H9 (cell line): ENCODE results near the gene HORMAD2. TPM values are rescaled to one million over a fixed set of nuclear protein-coding genes. Genes with fewer than 3 reads are reported as not detected.

Source experiments
- DNase-seq: peaks from one replicate; pipeline ENCODE4 v3.0.0-alpha.2; 2017
- H2AFZ ChIP-seq: one replicate; pipeline ENCODE4 v1.6.1; 2013; ENCODE audit warnings: mild to moderate bottlenecking, low read length, control low read depth, moderate library complexity
- H2AK5ac ChIP-seq: 2 replicates; pipeline ENCODE4 v1.6.1; 2013; ENCODE audit warnings: low read length, control low read depth, mixed read lengths; ENCODE audit not compliant: insufficient read length
- H2BK120ac ChIP-seq: one replicate; pipeline ENCODE4 v1.6.1; 2013; ENCODE audit warnings: low read depth, mild to moderate bottlenecking, low read length, control low read depth, inconsistent platforms; ENCODE audit not compliant: poor library complexity, severe bottlenecking
- H2BK12ac ChIP-seq: 2 replicates; pipeline ENCODE4 v1.6.1; 2013; ENCODE audit warnings: low read length, control low read depth, mixed read lengths, low read depth; ENCODE audit not compliant: insufficient read length
- H2BK15ac ChIP-seq: 2 replicates; pipeline ENCODE4 v1.6.1; 2013; ENCODE audit warnings: low read depth, low read length, control low read depth
- H2BK20ac ChIP-seq: one replicate; pipeline ENCODE4 v1.6.1; 2013; ENCODE audit warnings: low read depth, mild to moderate bottlenecking, low read length, control low read depth, inconsistent platforms; ENCODE audit not compliant: poor library complexity, severe bottlenecking
- H2BK5ac ChIP-seq: 2 replicates; pipeline ENCODE4 v1.6.1; 2013; ENCODE audit warnings: low read length, control low read depth, mixed read lengths; ENCODE audit not compliant: insufficient read length
- H3K14ac ChIP-seq: 2 replicates; pipeline ENCODE4 v1.6.1; 2013; ENCODE audit warnings: low read length, control low read depth; ENCODE audit not compliant: insufficient read depth
- H3K18ac ChIP-seq: 2 replicates; pipeline ENCODE4 v1.6.1; 2013; ENCODE audit warnings: low read depth, mild to moderate bottlenecking, mixed read lengths, low read length, control low read depth; ENCODE audit not compliant: insufficient read length
- H3K23ac ChIP-seq: 2 replicates; pipeline ENCODE4 v1.6.1; 2013; ENCODE audit warnings: low read length, control low read depth, mixed read lengths, low read depth; ENCODE audit not compliant: insufficient read length
- H3K23me2 ChIP-seq: 2 replicates; pipeline ENCODE4 v1.6.1; 2013; ENCODE audit warnings: low read depth, mild to moderate bottlenecking, mixed read lengths, low read length, control low read depth; ENCODE audit not compliant: insufficient read length, poor library complexity, severe bottlenecking
- H3K27ac ChIP-seq: 2 replicates; pipeline ENCODE4 v1.5.1; 2013; ENCODE audit warnings: low read length, control low read depth, mixed read lengths, low read depth; ENCODE audit not compliant: insufficient read length
- H3K27me3 ChIP-seq: 2 replicates; pipeline ENCODE4 v1.6.1; 2013; ENCODE audit warnings: low read length, control low read depth, inconsistent platforms; ENCODE audit not compliant: insufficient read depth
- H3K4ac ChIP-seq: 2 replicates; pipeline ENCODE4 v1.6.1; 2013; ENCODE audit warnings: low read depth, mild to moderate bottlenecking, control low read depth, inconsistent platforms, low read length, moderate library complexity
- H3K4me1 ChIP-seq: 2 replicates; pipeline ENCODE4 v1.6.1; 2013; ENCODE audit warnings: low read length, control low read depth, inconsistent platforms; ENCODE audit not compliant: insufficient read depth
- H3K4me2 ChIP-seq: 2 replicates; pipeline ENCODE4 v1.6.1; 2013; ENCODE audit warnings: low read length, control low read depth, mixed read lengths; ENCODE audit not compliant: insufficient read length, insufficient read depth
- H3K56ac ChIP-seq: 2 replicates; pipeline ENCODE4 v1.6.1; 2013; ENCODE audit warnings: low read depth, mild to moderate bottlenecking, mixed read lengths, low read length, control low read depth; ENCODE audit not compliant: insufficient read length
- H3K79me1 ChIP-seq: 2 replicates; pipeline ENCODE4 v1.6.1; 2013; ENCODE audit warnings: low read depth, mild to moderate bottlenecking, moderate library complexity, low read length, control low read depth, inconsistent platforms; ENCODE audit not compliant: insufficient read depth, poor library complexity, severe bottlenecking
- H3K79me2 ChIP-seq: 2 replicates; pipeline ENCODE4 v1.6.1; 2013; ENCODE audit warnings: low read length, control low read depth, inconsistent platforms; ENCODE audit not compliant: insufficient read depth
- H3K9ac ChIP-seq: 2 replicates; pipeline ENCODE4 v1.6.1; 2013; ENCODE audit warnings: low read length, control low read depth, mixed read lengths; ENCODE audit not compliant: insufficient read length; ENCODE audit errors: extremely low read depth
- H3K9me3 ChIP-seq: one replicate; pipeline ENCODE4 v1.6.1; 2013; ENCODE audit warnings: low read depth, low read length, inconsistent platforms; ENCODE audit not compliant: control insufficient read depth
- H3T11ph ChIP-seq: one replicate; pipeline ENCODE4 v1.6.1; 2013; ENCODE audit warnings: mild to moderate bottlenecking, low read length, control low read depth, inconsistent platforms
- H4K20me1 ChIP-seq: one replicate; pipeline ENCODE4 v1.6.1; 2013; ENCODE audit not compliant: control insufficient read depth, insufficient read length, insufficient read depth
- H4K5ac ChIP-seq: 2 replicates; pipeline ENCODE4 v1.6.1; 2013; ENCODE audit warnings: low read depth, mild to moderate bottlenecking, mixed read lengths, low read length, control low read depth; ENCODE audit not compliant: insufficient read length
- H4K8ac ChIP-seq: replicated peaks from 2 replicates; pipeline ENCODE4 v1.6.1; 2013; ENCODE audit warnings: low read length, control low read depth, mixed read lengths, low read depth; ENCODE audit not compliant: insufficient read length
- H4K91ac ChIP-seq: 2 replicates; pipeline ENCODE4 v1.6.1; 2013; ENCODE audit warnings: low read depth, mild to moderate bottlenecking, moderate library complexity, mixed read lengths, low read length, control low read depth; ENCODE audit not compliant: insufficient read length
- H3K27ac Mint-ChIP-seq, 3 experiments: 2 replicates in 2 of 3; 3 replicates in 1 of 3; pipeline ENCODE4 v1.8.0; 2020 to 2021; ENCODE audit warnings: mixed read lengths in 3 of 3, mild to moderate bottlenecking in 1 of 3, moderate library complexity in 1 of 3
- H3K27me3 Mint-ChIP-seq: 2 replicates; pipeline ENCODE4 v1.8.0; 2021; ENCODE audit warnings: low read depth, mild to moderate bottlenecking, moderate library complexity, mixed read lengths
- H3K36me3 Mint-ChIP-seq, 3 experiments: 2 replicates in 2 of 3; 3 replicates in 1 of 3; pipeline ENCODE4 v1.8.0; 2020 to 2021; ENCODE audit warnings: low read depth in 3 of 3, mixed read lengths in 3 of 3; ENCODE audit not compliant: insufficient read depth in 1 of 3
- H3K4me1 Mint-ChIP-seq, 2 experiments: 2 replicates each; pipeline ENCODE4 v1.8.0; 2020; ENCODE audit warnings: mixed read lengths in 2 of 2
- H3K4me3 Mint-ChIP-seq, 2 experiments: 2 replicates in 1 of 2; 3 replicates in 1 of 2; pipeline ENCODE4 v1.8.0; 2020 to 2021; ENCODE audit warnings: mild to moderate bottlenecking in 2 of 2, mixed read lengths in 2 of 2, moderate library complexity in 1 of 2
- H3K9me3 Mint-ChIP-seq, 2 experiments: 2 replicates in 1 of 2; 3 replicates in 1 of 2; pipeline ENCODE4 v1.8.0; 2020; ENCODE audit warnings: mild to moderate bottlenecking in 2 of 2, mixed read lengths in 2 of 2, moderate library complexity in 1 of 2
- CTCF ChIP-seq: fragments of 200-600 bp; sonication (generic); conservative IDR thresholded peaks from 3 replicates; pipeline ENCODE4 v1.8.0; 2021; ENCODE audit warnings: antibody characterized with exemption, mild to moderate bottlenecking
- WGBS: extraction: QIAGEN DNeasy Blood & Tissue Kit; methylation state at CpG from one replicate; pipeline ENCODE4 v1.1.7; 2013; ENCODE audit warnings: missing lambda C conversion rate, low lambda C conversion rate, mixed read lengths; ENCODE audit not compliant: insufficient read length; ENCODE audit errors: extremely low coverage; 5-methylcytosine and 5-hydroxymethylcytosine counted together
- total RNA-seq: library from RNA; stranded (reverse); gene quantifications from 2 replicates; pipeline ENCODE4 v1.2.1, GENCODE V29; 2021

Gene HORMAD2
- total RNA-seq, 1 experiment from 2014 or later, result not detected

GRCh38 chr22:30040499-30041260 is 39.6 kb upstream of the HORMAD2 start:
- no peak for TF ChIP-seq CTCF
- no peak overlapping the region for H3K18ac ChIP-seq
- no peak overlapping the region for H4K8ac ChIP-seq
- H3K4me1 Mint-ChIP-seq, result peaks cover 10 to 11% of the 10 kb centered on the region in 2 experiments
- H3K56ac ChIP-seq, result no peak overlapping the region
- H3K9ac ChIP-seq, result no peak overlapping the region
- no peak overlapping the region; the same call in 1 of the 2 replicates for H3K14ac ChIP-seq
- H3K36me3 Mint-ChIP-seq, result no peaks in the 10 kb centered on the region
- no peak overlapping the region for H3T11ph ChIP-seq
- H3K79me1 ChIP-seq, result no peaks in the 10 kb centered on the region
- no peaks in the 10 kb centered on the region for H3K23me2 ChIP-seq
- no peak overlapping the region for H2AK5ac ChIP-seq
- H3K79me2 ChIP-seq, result no peaks in the 10 kb centered on the region
- H3K27me3 Mint-ChIP-seq, result no peaks in the 10 kb centered on the region; the same call in 1 of the 2 replicates
- no peak overlapping the region for H3K27ac ChIP-seq
- H3K27me3 ChIP-seq, result no peaks in the 10 kb centered on the region
- H3K4me1 ChIP-seq, result 0 out of 2 replicates have a peak, but pooled peaks cover 3% of the 10 kb centered on the region
- no peaks in the 10 kb centered on the region for H3K9me3 Mint-ChIP-seq
- WGBS, result no CpG with 5 or more reads among the region's 11 CpGs
- no peak overlapping the region for H2BK12ac ChIP-seq
- no peak overlapping the region for H3K4me2 ChIP-seq
- no peak overlapping the region for H2BK20ac ChIP-seq
- H4K91ac ChIP-seq, result no peak overlapping the region
- no peak overlapping the region for H2AFZ ChIP-seq
- H2BK15ac ChIP-seq, result no peak overlapping the region
- no peak overlapping the region for H3K4ac ChIP-seq
- DNase-seq, result no peak
- H2BK120ac ChIP-seq, result no peak overlapping the region
- no peak overlapping the region; a peak in 1 of 7 replicates for H3K27ac Mint-ChIP-seq
- H4K5ac ChIP-seq, result no peak overlapping the region
- no peak overlapping the region for H3K4me3 Mint-ChIP-seq
- no peak overlapping the region for H3K23ac ChIP-seq
- no peaks in the 10 kb centered on the region for H3K9me3 ChIP-seq
- no peaks in the 10 kb centered on the region for H4K20me1 ChIP-seq
- no peak overlapping the region for H2BK5ac ChIP-seq
